ENCODE data around the gene BMX. TPM values are rescaled to one million over a fixed set of nuclear protein-coding genes. Genes with fewer than 3 reads are reported as not detected.

Gene BMX
- total and polyA plus RNA-seq, 4 donors: 3.7 to 10.1 (median 4.6) TPM

- Histone ChIP-seq H3K9me3 (ENCODE audit: control insufficient read depth, low read length) (no peaks in the 10 kb centered on the region), H3K36me3 (ENCODE audit: control insufficient read depth in 1 of 2, insufficient read depth in 2 of 2, low read length in 1 of 2) (no peaks in the 10 kb centered on the region), H3K27ac (ENCODE audit: low read depth in 1 of 2, low read length in 2 of 2) (no peak overlapping the region), H3K4me3 (ENCODE audit: low read length in 2 of 2) (no peak overlapping the region), H3K27me3 (ENCODE audit: control insufficient read depth in 1 of 2, insufficient read depth in 2 of 2, low read length in 1 of 2) (no peaks in the 10 kb centered on the region), H3K4me1 (ENCODE audit: control insufficient read depth in 1 of 2, insufficient read depth in 2 of 2, low read length in 2 of 2) (no peaks in the 10 kb centered on the region)
- DNase-seq (no peak), ATAC-seq (ENCODE audit: low FRiP score) (no peak)
- 65 to 89% methylated on average over 4 of the region's 4 CpGs for WGBS, 2 donors
- intact Hi-C loops (cut with DNase I): no loop called here
Observed at GRCh38 chrX:15512401-15512965, 11.9 kb downstream of the BMX start.

- no peak for DNase-seq
- H3K9me3 ChIP-seq (ENCODE audit: control insufficient read depth, low read length): no peaks in the 10 kb centered on the region
- no peak overlapping the region for H3K4me3 ChIP-seq (ENCODE audit: low read length in 2 of 2)
- no peaks in the 10 kb centered on the region for H3K4me1 ChIP-seq (ENCODE audit: control insufficient read depth in 1 of 2, insufficient read depth in 2 of 2, low read length in 2 of 2)
- ATAC-seq (ENCODE audit: low FRiP score): no peak
- no peak overlapping the region for H3K27ac ChIP-seq (ENCODE audit: low read depth in 1 of 2, low read length in 2 of 2)
- no peaks in the 10 kb centered on the region for H3K36me3 ChIP-seq (ENCODE audit: control insufficient read depth in 1 of 2, insufficient read depth in 2 of 2, low read length in 1 of 2)
- intact Hi-C loops (cut with DNase I): no loop called here
- 59 to 94% methylated on average over 1 of the region's 1 CpG for WGBS, 2 donors
- H3K27me3 ChIP-seq (ENCODE audit: control insufficient read depth in 1 of 2, insufficient read depth in 2 of 2, low read length in 1 of 2): no peaks in the 10 kb centered on the region
Observed at GRCh38 chrX:15514279-15514678, 13.7 kb downstream of the BMX start.

GRCh38 chrX:15515931-15516330 lies 15.3 kb downstream of the BMX start:
- no peaks in the 10 kb centered on the region for H3K27me3 ChIP-seq (ENCODE audit: control insufficient read depth in 1 of 2, insufficient read depth in 2 of 2, low read length in 1 of 2)
- H3K4me1 ChIP-seq (ENCODE audit: control insufficient read depth in 1 of 2, insufficient read depth in 2 of 2, low read length in 2 of 2): no peaks in the 10 kb centered on the region
- no peak for DNase-seq
- ATAC-seq (ENCODE audit: low FRiP score): peak; percentile 22
- H3K4me3 ChIP-seq (ENCODE audit: low read length in 2 of 2): no peak overlapping the region
- no peak overlapping the region for H3K27ac ChIP-seq (ENCODE audit: low read depth in 1 of 2, low read length in 2 of 2)
- no peaks in the 10 kb centered on the region for H3K36me3 ChIP-seq (ENCODE audit: control insufficient read depth in 1 of 2, insufficient read depth in 2 of 2, low read length in 1 of 2)
- 17 to 27% methylated on average over 6 of the region's 6 CpGs for WGBS, 2 donors
- intact Hi-C loops (cut with DNase I): no loop called here
- H3K9me3 ChIP-seq (ENCODE audit: control insufficient read depth, low read length): no peaks in the 10 kb centered on the region

- 53 to 62% methylated on average over 3 of the region's 3 CpGs for whole genome bisulfite sequencing, 2 donors
- H3K27ac ChIP-seq (ENCODE audit: low read depth in 1 of 2, low read length in 2 of 2): no peak overlapping the region
- H3K4me3 ChIP-seq (ENCODE audit: low read length in 2 of 2): no peak overlapping the region
- DNase-seq (no peak), ATAC-seq (ENCODE audit: low FRiP score) (no peak)
- H3K27me3 ChIP-seq (ENCODE audit: control insufficient read depth in 1 of 2, insufficient read depth in 2 of 2, low read length in 1 of 2): no peaks in the 10 kb centered on the region
- no peaks in the 10 kb centered on the region for H3K36me3 ChIP-seq (ENCODE audit: control insufficient read depth in 1 of 2, insufficient read depth in 2 of 2, low read length in 1 of 2)
- no peaks in the 10 kb centered on the region for H3K9me3 ChIP-seq (ENCODE audit: control insufficient read depth, low read length)
- intact Hi-C loops (cut with DNase I): no loop called here
- H3K4me1 ChIP-seq (ENCODE audit: control insufficient read depth in 1 of 2, insufficient read depth in 2 of 2, low read length in 2 of 2): no peaks in the 10 kb centered on the region
Observed at GRCh38 chrX:15522464-15522863, 21.9 kb downstream of the BMX start.

DNA sequence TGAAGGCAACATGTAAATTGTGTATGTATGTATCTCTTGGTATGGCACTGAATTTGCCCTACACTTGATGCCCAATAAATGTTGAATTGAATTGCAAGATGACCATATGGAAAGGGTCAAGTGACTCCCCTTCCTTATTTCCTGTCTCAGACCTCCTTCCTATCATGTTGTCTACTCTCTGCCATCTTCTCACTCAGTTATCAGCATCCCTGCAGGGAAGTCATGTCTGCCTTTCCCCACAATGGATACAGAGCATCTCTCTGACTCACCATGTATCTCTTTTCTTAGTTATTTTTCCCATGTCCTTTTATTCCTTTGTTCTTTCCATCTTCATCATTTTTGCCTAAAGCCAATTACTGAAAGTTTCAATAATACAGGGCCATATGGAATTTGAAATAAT lies 22.5 kb downstream of the BMX start:
- intact Hi-C loops (cut with DNase I): no loop called here
- Histone ChIP-seq H3K27me3 (ENCODE audit: control insufficient read depth in 1 of 2, insufficient read depth in 2 of 2, low read length in 1 of 2) (no peaks in the 10 kb centered on the region), H3K9me3 (ENCODE audit: control insufficient read depth, low read length) (no peaks in the 10 kb centered on the region), H3K4me3 (ENCODE audit: low read length in 2 of 2) (no peak overlapping the region), H3K27ac (ENCODE audit: low read depth in 1 of 2, low read length in 2 of 2) (no peak overlapping the region), H3K4me1 (ENCODE audit: control insufficient read depth in 1 of 2, insufficient read depth in 2 of 2, low read length in 2 of 2) (no peaks in the 10 kb centered on the region), H3K36me3 (ENCODE audit: control insufficient read depth in 1 of 2, insufficient read depth in 2 of 2, low read length in 1 of 2) (no peaks in the 10 kb centered on the region)
- no peak for ATAC-seq (ENCODE audit: low FRiP score)
- DNase-seq: no peak

DNA sequence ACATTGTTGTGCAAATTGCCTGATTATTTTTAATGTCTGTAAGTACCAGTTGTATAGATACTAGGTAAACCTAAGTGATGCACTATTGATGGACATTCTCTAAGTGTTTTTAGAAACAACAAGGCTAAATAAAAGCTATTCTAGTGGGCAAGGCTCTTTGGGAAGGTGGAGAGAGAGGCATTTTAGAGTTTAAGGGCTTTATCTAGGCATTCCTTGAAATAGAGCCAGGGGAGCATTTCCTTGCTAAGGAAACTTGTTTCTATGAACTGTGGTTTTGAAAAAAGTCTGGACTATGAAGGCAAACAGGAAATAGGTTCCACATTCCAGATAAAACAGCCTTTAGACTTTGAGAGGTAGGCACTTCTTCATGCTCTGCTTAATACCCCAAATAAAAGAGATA lies 23.8 kb downstream of the BMX start:
- no peaks in the 10 kb centered on the region for H3K4me1 ChIP-seq (ENCODE audit: control insufficient read depth in 1 of 2, insufficient read depth in 2 of 2, low read length in 2 of 2)
- intact Hi-C loops (cut with DNase I): no loop called here
- no peaks in the 10 kb centered on the region for H3K36me3 ChIP-seq (ENCODE audit: control insufficient read depth in 1 of 2, insufficient read depth in 2 of 2, low read length in 1 of 2)
- no peaks in the 10 kb centered on the region for H3K9me3 ChIP-seq (ENCODE audit: control insufficient read depth, low read length)
- no peak overlapping the region for H3K27ac ChIP-seq (ENCODE audit: low read depth in 1 of 2, low read length in 2 of 2)
- ATAC-seq (ENCODE audit: low FRiP score): no peak
- no peaks in the 10 kb centered on the region for H3K27me3 ChIP-seq (ENCODE audit: control insufficient read depth in 1 of 2, insufficient read depth in 2 of 2, low read length in 1 of 2)
- no peak overlapping the region for H3K4me3 ChIP-seq (ENCODE audit: low read length in 2 of 2)
- DNase-seq: no peak

DNA sequence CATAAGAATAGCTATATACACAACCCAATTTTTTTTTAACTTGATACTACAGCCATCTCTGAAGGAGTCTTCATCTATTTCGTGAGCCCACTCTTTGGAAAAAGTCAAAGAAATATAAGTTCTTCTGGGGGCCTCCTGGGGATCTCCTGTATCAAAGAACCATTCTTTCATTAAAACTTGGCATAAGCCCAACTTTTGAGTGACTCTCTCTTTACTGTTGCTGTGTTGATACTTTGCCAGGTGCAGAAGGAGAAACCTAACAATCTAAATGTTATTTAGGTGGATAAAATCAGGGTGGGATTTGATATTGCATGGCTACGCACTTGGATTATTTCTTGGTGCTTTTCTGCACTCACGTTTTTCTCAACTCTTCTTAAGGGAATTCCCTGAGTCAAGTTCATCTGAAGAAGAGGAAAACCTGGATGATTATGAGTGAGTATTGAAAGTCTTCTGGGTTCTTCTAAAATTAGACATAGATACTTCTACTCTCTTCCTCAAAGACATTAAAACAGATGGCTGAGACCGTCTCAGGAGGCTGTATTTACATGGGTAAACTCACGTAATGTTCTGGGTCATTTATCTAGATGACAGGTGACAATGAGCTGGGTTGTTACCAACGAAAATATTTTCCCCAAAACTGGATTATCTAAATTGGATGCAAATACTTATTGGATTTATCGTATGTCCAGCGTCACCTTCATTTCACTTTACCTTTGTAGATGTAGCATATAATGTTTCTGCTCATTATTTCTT lies 25.2 kb downstream of the BMX start:
- Histone ChIP-seq H3K27me3 (ENCODE audit: control insufficient read depth in 1 of 2, insufficient read depth in 2 of 2, low read length in 1 of 2) (no peaks in the 10 kb centered on the region), H3K4me3 (ENCODE audit: low read length in 2 of 2) (no peak overlapping the region), H3K36me3 (ENCODE audit: control insufficient read depth in 1 of 2, insufficient read depth in 2 of 2, low read length in 1 of 2) (no peaks in the 10 kb centered on the region), H3K9me3 (ENCODE audit: control insufficient read depth, low read length) (no peaks in the 10 kb centered on the region), H3K27ac (ENCODE audit: low read depth in 1 of 2, low read length in 2 of 2) (no peak overlapping the region), H3K4me1 (ENCODE audit: control insufficient read depth in 1 of 2, insufficient read depth in 2 of 2, low read length in 2 of 2) (no peaks in the 10 kb centered on the region)
- ATAC-seq (ENCODE audit: low FRiP score): no peak
- 64 to 76% methylated on average over 8 of the region's 8 CpGs for WGBS, 2 donors
- intact Hi-C loops (cut with DNase I): no loop called here
- no peak for DNase-seq

DNA sequence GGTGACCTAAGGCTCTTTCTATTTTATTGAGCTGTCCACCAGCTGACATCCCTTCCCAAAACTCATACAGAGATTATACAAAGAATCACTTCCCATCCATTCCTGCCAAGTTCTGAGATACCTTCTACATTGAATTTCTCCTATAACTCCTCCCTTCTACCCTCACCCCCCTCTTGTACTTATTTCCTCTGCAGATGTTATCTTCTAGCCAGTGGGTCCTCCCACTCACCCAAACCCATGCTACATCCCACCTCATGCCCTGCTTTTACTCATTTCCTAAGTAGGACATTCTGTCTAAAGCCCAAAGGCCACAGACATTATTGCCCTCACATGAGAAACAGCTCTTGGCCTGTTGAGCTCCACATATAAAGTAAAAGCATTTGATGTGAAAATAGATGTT lies 28.6 kb downstream of the BMX start:
- H3K9me3 ChIP-seq (ENCODE audit: control insufficient read depth, low read length): no peaks in the 10 kb centered on the region
- no peaks in the 10 kb centered on the region for H3K4me1 ChIP-seq (ENCODE audit: control insufficient read depth in 1 of 2, insufficient read depth in 2 of 2, low read length in 2 of 2)
- H3K36me3 ChIP-seq (ENCODE audit: control insufficient read depth in 1 of 2, insufficient read depth in 2 of 2, low read length in 1 of 2): no peaks in the 10 kb centered on the region
- no peak for DNase-seq
- intact Hi-C loops (cut with DNase I): no loop called here
- H3K27me3 ChIP-seq (ENCODE audit: control insufficient read depth in 1 of 2, insufficient read depth in 2 of 2, low read length in 1 of 2): no peaks in the 10 kb centered on the region
- H3K27ac ChIP-seq (ENCODE audit: low read depth in 1 of 2, low read length in 2 of 2): no peak overlapping the region
- ATAC-seq (ENCODE audit: low FRiP score): no peak
- H3K4me3 ChIP-seq (ENCODE audit: low read length in 2 of 2): no peak overlapping the region

- no peak for ATAC-seq (ENCODE audit: low FRiP score)
Observed at GRCh38 chrX:15530318-15530717, 29.7 kb downstream of the BMX start.

More at GRCh38 chrX:15530318-15530717, 29.7 kb downstream of the BMX start:
- Histone ChIP-seq H3K27ac (ENCODE audit: low read depth in 1 of 2, low read length in 2 of 2) (no peak overlapping the region), H3K4me3 (ENCODE audit: low read length in 2 of 2) (no peak overlapping the region), H3K27me3 (ENCODE audit: control insufficient read depth in 1 of 2, insufficient read depth in 2 of 2, low read length in 1 of 2) (no peaks in the 10 kb centered on the region), H3K36me3 (ENCODE audit: control insufficient read depth in 1 of 2, insufficient read depth in 2 of 2, low read length in 1 of 2) (no peaks in the 10 kb centered on the region), H3K4me1 (ENCODE audit: control insufficient read depth in 1 of 2, insufficient read depth in 2 of 2, low read length in 2 of 2) (no peaks in the 10 kb centered on the region), H3K9me3 (ENCODE audit: control insufficient read depth, low read length) (no peaks in the 10 kb centered on the region)
- WGBS, 2 donors: 69 to 86% methylated on average over 6 of the region's 6 CpGs
- intact Hi-C loops (cut with DNase I): no loop called here
- no peak for DNase-seq
